IPS DF 6.9 (cell line): ENCODE results near the gene SLC23A2.
"Not testable (repeated sequence)": the region's sequence is repeated elsewhere in the genome, so short reads cannot be mapped to it uniquely, and the experiment has no call there.

Source experiments
- DNase-seq: peaks from one replicate; pipeline ENCODE4 v3.0.0-alpha.2; 2013; ENCODE audit warnings: low read depth, low spot score
- H3K27ac ChIP-seq: one replicate; pipeline ENCODE4 v1.5.1; 2013; ENCODE audit warnings: low read length, control low read depth
- H3K27me3 ChIP-seq: 2 replicates; pipeline ENCODE4 v1.6.1; 2013; ENCODE audit warnings: mild to moderate bottlenecking, low read length; ENCODE audit not compliant: control insufficient read depth, insufficient read depth
- H3K36me3 ChIP-seq: 2 replicates; pipeline ENCODE4 v1.6.1; 2013; ENCODE audit warnings: low read length; ENCODE audit not compliant: control insufficient read depth, insufficient read depth
- H3K4me1 ChIP-seq: 2 replicates; pipeline ENCODE4 v1.6.1; 2013; ENCODE audit warnings: low read length; ENCODE audit not compliant: control insufficient read depth, insufficient read depth
- H3K4me3 ChIP-seq: 2 replicates; pipeline ENCODE4 v1.5.1; 2013; ENCODE audit warnings: mild to moderate bottlenecking, low read length
- H3K9me3 ChIP-seq: 2 replicates; pipeline ENCODE4 v1.6.1; 2013; ENCODE audit warnings: low read length, inconsistent platforms; ENCODE audit not compliant: control insufficient read depth, insufficient read depth
- WGBS: extraction: QIAGEN DNeasy Blood & Tissue Kit; methylation state at CpG from one replicate; pipeline ENCODE4 v1.1.7; 2013; ENCODE audit warnings: mixed read lengths, missing lambda C conversion rate; ENCODE audit not compliant: insufficient read length, insufficient coverage; 5-methylcytosine and 5-hydroxymethylcytosine counted together

SLC23A2 gene

DNA sequence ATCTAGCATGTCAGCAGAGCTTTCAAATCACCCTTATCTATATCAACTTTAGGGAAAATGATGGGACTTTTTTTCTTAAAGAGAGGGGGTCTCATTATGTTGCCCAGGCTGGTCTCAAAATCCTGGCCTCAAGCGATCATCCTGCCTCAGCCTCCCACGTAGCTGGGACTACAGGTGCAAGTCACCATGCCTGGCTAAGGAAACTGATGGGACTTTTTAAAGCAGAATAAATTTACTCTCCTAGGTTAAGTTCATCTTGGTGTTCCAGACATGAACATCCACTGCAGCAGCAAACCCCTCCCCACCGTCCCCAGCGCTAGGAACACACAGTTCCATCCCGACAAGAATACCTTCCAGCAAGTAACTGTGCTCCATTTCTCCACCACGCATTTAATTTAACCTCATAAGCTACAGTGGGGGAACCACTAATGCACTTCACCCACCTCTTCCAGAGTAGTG, 64.9 kb downstream of the SLC23A2 start:
- Histone ChIP-seq H3K4me1 (no peaks in the 10 kb centered on the region), H3K9me3 (no peaks in the 10 kb centered on the region), H3K4me3 (no peak overlapping the region), H3K27me3 (no peaks in the 10 kb centered on the region), H3K36me3 (no peaks in the 10 kb centered on the region), H3K27ac (no peak overlapping the region)
- WGBS = no CpG with 5 or more reads among the region's 6 CpGs
- no peak for DNase-seq

DNA sequence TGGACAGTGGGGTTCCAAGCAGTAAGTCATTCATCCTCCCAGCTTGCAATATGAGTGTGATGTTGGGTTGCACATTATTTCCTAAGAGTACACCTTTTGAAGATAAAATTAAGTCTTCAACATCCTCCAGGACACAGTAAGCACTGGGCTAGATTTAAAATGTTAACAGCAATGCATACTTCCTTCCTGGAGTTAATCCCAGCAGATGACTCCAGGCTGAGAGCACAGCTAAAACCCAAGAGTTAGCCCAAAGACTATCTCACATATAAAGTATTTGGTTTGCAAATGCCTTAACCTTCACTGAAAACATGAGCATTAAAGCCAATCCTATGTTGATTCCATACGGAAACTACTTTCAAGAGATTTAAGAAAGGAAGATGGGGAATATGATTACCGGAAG, 69.2 kb downstream of the SLC23A2 start:
- H3K4me1 ChIP-seq = no peaks in the 10 kb centered on the region
- no peaks in the 10 kb centered on the region for H3K9me3 ChIP-seq
- H3K36me3 ChIP-seq = no peaks in the 10 kb centered on the region
- H3K27me3 ChIP-seq = no peaks in the 10 kb centered on the region
- H3K27ac ChIP-seq = no peak overlapping the region
- WGBS = no CpG with 5 or more reads among the region's 2 CpGs
- no peak overlapping the region for H3K4me3 ChIP-seq
- DNase-seq = no peak

DNA sequence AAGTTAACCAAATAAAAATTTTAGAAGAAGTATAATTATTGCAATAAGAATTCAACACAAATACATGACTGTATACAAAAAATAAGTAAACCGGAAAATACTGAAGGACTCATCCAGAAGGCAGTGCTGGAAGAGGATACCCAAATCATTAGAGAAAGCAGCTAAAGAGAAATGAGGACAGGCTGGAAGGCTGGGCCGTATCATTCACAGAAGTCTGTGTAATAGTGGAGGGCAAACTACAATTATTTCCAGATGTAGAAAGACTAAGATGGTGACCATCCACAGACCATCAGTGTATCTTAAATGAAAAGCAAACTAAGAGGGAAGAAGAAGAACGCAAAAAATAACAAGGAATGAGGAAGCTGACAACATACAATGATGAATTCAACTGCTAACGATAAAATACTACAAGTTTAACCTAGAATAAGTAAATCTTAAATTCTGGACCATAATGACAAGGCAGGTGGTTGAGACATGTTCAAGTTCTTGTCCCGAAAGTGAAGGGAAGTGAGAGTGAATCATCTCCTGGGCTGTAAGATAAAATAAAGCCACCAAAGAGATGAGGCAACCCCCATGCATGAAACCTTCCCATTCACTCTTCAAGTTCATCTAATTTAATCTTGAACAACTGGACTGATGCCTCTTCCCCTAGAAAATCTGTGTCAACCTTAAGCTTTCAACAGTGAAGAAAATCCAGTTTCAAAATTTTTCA, 71.5 kb downstream of the SLC23A2 start:
- Histone ChIP-seq H3K9me3 (no peaks in the 10 kb centered on the region), H3K4me3 (no peak overlapping the region), H3K27me3 (no peaks in the 10 kb centered on the region), H3K4me1 (no peaks in the 10 kb centered on the region), H3K27ac (no peak overlapping the region), H3K36me3 (no peaks in the 10 kb centered on the region)
- no CpG with 5 or more reads among the region's 5 CpGs for WGBS
- DNase-seq = no peak

DNA sequence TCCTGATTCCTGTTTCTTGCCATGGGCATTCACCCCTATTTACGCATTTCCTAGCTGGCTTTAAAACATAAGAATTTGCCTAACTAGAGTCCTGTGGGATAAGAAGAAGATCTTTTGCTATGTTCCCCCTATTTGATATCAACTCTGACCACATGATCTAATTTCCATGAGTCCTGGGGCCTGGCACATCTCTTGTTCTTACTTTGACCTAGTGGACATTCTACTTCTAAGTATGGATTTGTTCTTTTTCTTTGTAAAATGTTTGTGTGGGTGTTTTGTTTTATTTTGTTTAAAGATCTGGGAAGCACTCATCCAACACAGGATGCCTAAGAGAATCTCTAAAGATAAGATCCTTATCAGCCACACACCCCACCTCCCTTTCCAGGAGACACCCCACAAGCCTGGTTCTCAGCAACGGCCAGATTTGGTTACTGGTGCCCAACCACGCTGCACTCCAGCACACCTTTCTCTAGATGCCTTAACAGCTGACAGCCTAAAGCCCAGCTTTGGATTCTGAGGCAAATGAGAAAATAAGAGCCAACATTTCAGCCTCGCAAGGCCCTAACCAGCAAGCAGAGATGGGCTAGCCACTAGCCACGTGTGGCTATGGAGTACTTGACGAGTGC, 74.7 kb downstream of the SLC23A2 start:
- no peaks in the 10 kb centered on the region for H3K9me3 ChIP-seq
- DNase-seq = no peak
- H3K4me3 ChIP-seq = no peak overlapping the region
- no peaks in the 10 kb centered on the region for H3K36me3 ChIP-seq
- no peaks in the 10 kb centered on the region for H3K27me3 ChIP-seq
- no peak overlapping the region for H3K27ac ChIP-seq
- H3K4me1 ChIP-seq = no peaks in the 10 kb centered on the region
- no CpG with 5 or more reads among the region's 6 CpGs for WGBS

DNA sequence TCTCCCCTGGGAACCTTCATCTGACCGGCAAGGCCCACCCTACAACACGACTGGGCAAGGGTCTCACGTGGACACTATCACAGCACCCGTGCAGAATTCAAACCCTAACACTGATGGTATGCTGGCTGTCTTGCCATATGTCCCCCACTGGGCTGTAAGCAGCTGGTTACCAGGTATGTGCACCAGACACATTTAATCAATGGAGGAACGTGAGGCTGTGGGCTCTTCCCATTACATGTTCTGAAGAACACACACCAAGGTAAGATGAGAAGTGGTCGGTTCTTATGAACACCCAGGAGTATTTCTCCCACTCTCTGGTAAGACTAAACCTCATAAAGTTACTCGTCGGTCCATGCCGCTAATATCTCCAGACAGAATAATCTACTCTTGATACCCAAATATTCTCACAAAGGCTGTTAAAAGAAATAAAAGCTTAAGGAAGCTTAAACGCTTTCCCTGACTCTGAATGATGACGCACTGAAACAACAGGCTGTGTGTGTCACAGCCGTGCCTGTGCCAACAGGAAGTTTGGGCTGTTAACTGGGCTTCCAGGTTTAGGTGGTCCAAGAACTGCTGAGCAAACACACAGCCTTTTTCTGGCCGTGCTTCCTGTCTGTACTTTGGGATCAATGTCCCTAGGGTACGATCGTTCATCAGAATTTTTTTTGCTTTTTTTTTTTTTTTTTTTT, 75.3 kb downstream of the SLC23A2 start:
- Histone ChIP-seq H3K27me3 (no peaks in the 10 kb centered on the region), H3K27ac (no peak overlapping the region), H3K36me3 (no peaks in the 10 kb centered on the region), H3K9me3 (no peaks in the 10 kb centered on the region), H3K4me1 (no peaks in the 10 kb centered on the region), H3K4me3 (no peak overlapping the region)
- DNase-seq = no peak
- WGBS = no CpG with 5 or more reads among the region's 15 CpGs

DNA sequence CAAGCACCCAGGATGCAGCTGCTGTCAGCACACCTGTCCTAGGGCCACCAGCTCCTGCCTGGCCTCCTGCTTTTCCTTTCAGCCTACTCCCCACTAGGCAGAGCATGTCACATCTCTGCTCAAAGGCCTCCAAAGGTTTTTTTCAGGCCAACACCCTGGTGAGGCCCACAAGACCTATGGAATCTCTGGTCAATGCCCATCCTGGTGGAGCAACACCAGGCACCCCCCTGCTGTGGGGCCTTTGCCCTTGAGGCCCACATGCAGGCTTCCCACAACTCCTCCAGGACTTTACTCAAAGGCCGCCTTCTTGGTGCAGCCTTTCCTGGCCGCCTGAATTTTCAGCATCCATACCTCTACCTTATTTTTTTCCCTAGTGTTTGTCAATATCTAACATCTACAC, 76.9 kb downstream of the SLC23A2 start:
- WGBS = no CpG with 5 or more reads among the region's 2 CpGs
- H3K36me3 ChIP-seq = no peaks in the 10 kb centered on the region
- no peaks in the 10 kb centered on the region for H3K9me3 ChIP-seq
- no peak for DNase-seq
- no peaks in the 10 kb centered on the region for H3K4me1 ChIP-seq
- no peaks in the 10 kb centered on the region for H3K27me3 ChIP-seq
- H3K27ac ChIP-seq = no peak overlapping the region
- no peak overlapping the region for H3K4me3 ChIP-seq

DNA sequence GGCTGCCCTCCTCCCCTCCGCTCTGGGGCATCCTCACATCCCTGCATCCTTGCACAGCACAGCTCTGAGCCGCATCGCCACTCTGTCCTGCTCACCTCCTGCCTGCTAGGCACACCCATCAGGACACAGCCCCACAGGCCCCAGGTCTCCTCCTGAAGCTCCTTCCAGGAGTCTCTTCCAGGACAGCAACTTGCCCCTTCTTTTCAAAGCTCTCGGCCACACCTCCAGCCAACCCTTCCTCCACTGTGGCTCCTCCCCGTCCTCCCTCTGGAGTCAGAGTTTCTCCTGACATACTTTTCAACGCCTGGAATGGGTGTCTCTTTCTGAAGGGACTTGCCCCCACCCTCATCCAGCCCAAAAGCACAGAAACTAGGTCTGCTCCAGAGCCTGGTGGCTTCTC, 77.3 kb downstream of the SLC23A2 start:
- Histone ChIP-seq H3K27me3 (no peaks in the 10 kb centered on the region), H3K9me3 (no peaks in the 10 kb centered on the region), H3K36me3 (no peaks in the 10 kb centered on the region), H3K4me1 (no peaks in the 10 kb centered on the region), H3K27ac (no peak overlapping the region), H3K4me3 (no peak overlapping the region)
- no peak for DNase-seq
- WGBS = no CpG with 5 or more reads among the region's 6 CpGs

DNA sequence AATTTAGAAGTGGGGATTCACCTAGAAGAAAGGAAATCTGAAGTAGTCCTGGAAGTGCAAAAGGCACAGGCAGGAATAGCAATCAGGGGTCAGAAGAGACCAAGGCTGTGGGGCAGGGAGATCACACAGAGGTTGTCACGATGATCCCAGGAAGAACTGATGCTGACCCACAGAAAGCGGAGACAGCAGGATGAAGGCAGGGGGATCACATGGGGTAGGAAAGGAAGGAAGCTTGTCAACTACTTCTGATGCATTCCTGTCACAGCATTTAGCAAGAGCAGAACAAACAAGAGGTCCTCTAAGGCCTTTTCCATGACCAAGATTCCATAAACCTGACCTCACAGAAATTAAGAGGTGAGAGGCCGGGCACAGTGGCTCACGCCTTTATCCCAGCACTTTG, 79.1 kb downstream of the SLC23A2 start:
- H3K27me3 ChIP-seq = no peaks in the 10 kb centered on the region; the same call in 1 of the 2 replicates
- no peak overlapping the region for H3K27ac ChIP-seq
- H3K4me1 ChIP-seq = no peaks in the 10 kb centered on the region
- H3K4me3 ChIP-seq = no peak overlapping the region
- H3K36me3 ChIP-seq = no peaks in the 10 kb centered on the region
- no peaks in the 10 kb centered on the region for H3K9me3 ChIP-seq
- no CpG with 5 or more reads among the region's 4 CpGs for WGBS
- DNase-seq = no peak

DNA sequence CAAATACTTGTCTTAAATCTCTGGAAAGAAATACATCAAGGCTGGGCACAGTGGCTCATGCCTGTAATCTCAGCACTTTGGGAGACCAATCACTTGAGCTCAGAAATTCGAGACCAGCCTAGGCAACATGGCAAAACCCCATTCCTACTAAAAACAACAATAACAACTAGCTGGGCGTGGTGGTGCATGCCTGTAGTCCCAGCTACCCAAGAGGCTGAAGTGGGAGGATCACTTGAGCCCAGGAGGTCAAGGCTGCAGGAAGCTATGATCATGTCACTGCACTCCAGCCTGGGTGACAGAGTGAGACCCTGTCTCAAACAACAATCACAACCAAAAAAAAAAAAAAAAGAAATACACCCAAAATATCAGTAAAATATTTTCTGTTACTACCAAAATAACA, 80.0 kb downstream of the SLC23A2 start:
- no CpG with 5 or more reads among the region's 2 CpGs for WGBS
- not testable (repeated sequence) for DNase-seq

DNA sequence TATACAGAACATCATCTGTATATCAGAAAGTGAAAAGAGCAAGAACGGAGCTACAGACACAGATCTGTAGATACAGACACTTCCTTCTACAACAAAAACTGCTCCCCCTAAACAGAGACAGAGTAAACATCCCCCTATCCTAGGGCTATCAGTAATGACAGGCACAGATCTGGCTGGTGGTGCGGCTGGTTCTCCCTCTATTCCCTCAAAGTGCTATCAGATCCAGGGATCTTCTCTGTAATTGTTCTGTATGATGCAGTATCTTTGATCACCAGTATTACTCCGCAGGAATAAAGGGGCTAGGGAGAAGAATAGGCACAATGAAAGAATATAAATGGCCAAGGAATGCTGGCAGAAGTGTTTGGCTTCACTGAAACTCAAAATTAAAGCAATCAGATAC, 80.7 kb downstream of the SLC23A2 start:
- H3K36me3 ChIP-seq = no peaks in the 10 kb centered on the region
- no peaks in the 10 kb centered on the region for H3K9me3 ChIP-seq
- WGBS = no CpG with 5 or more reads among the region's 3 CpGs

More for the DNA sequence above, 80.0 kb downstream of the SLC23A2 start:
- not testable (repeated sequence) for H3K4me3 ChIP-seq, H3K27ac ChIP-seq, H3K27me3 ChIP-seq, H3K36me3 ChIP-seq, H3K9me3 ChIP-seq, H3K4me1 ChIP-seq

More for the DNA sequence above, 80.7 kb downstream of the SLC23A2 start:
- Histone ChIP-seq H3K4me1 (no peaks in the 10 kb centered on the region), H3K4me3 (no peak overlapping the region), H3K27me3 (no peaks in the 10 kb centered on the region; the same call in 1 of the 2 replicates), H3K27ac (no peak overlapping the region)
- DNase-seq = no peak
